Type B pancreatic cell (in vitro differentiated cells): ENCODE results near the gene ABL1. TPM values are rescaled to one million over a fixed set of nuclear protein-coding genes. Genes with fewer than 3 reads are reported as not detected.

ENCODE experiments used
- DNase-seq: peaks from one replicate; pipeline ENCODE4 v3.0.0; 2021; ENCODE audit warnings: mixed read lengths; ENCODE audit not compliant: unreplicated experiment; ENCODE audit errors: extremely low spot score
- H3K27ac Mint-ChIP-seq: 2 replicates; pipeline ENCODE4 v1.8.0; 2021; ENCODE audit warnings: mild to moderate bottlenecking, mixed read lengths
- H3K27me3 Mint-ChIP-seq: 2 replicates; pipeline ENCODE4 v1.8.0; 2021; ENCODE audit warnings: mixed read lengths
- H3K36me3 Mint-ChIP-seq: 2 replicates; pipeline ENCODE4 v1.8.0; 2021; ENCODE audit warnings: mixed read lengths
- H3K4me1 Mint-ChIP-seq: one replicate; pipeline ENCODE4 v1.8.0; 2021; ENCODE audit warnings: mixed read lengths; ENCODE audit not compliant: unreplicated experiment
- H3K4me3 Mint-ChIP-seq: 2 replicates; pipeline ENCODE4 v1.8.0; 2021; ENCODE audit warnings: mild to moderate bottlenecking, mixed read lengths
- H3K9me3 Mint-ChIP-seq: 2 replicates; pipeline ENCODE4 v1.8.0; 2021; ENCODE audit warnings: mixed read lengths
- CTCF ChIP-seq: fragments of 200-600 bp; sonication (generic); conservative IDR thresholded peaks from 2 replicates; pipeline ENCODE4 v1.5.0; 2021; ENCODE audit warnings: antibody characterized with exemption, mild to moderate bottlenecking
- total RNA-seq: library from RNA; stranded (reverse); gene quantifications from 2 replicates; pipeline ENCODE4 v1.2.1, GENCODE V29; 2021; ENCODE audit warnings: low replicate concordance

Gene ABL1
- total RNA-seq, 1 donor from 2014 or later: 91.8 TPM

- peak overlapping the region; percentile 88 for H3K27ac Mint-ChIP-seq
- peak overlapping the region; percentile 79 for H3K4me3 Mint-ChIP-seq
- no peak for TF ChIP-seq CTCF
Measured at GRCh38 chr9:130824079-130824478, 11.0 kb upstream of the ABL1 start.

GRCh38 chr9:130824643-130825350, 10.3 kb upstream of the ABL1 start:
- H3K4me1 Mint-ChIP-seq: peaks cover 44% of the 10 kb centered on the region

More at GRCh38 chr9:130824079-130824478, 11.0 kb upstream of the ABL1 start:
- Mint-ChIP-seq H3K4me1 (peaks cover 41% of the 10 kb centered on the region), H3K9me3 (peaks cover 4% of the 10 kb centered on the region), H3K27me3 (no peaks in the 10 kb centered on the region), H3K36me3 (peaks cover 5% of the 10 kb centered on the region)
- no peak for DNase-seq

DNA sequence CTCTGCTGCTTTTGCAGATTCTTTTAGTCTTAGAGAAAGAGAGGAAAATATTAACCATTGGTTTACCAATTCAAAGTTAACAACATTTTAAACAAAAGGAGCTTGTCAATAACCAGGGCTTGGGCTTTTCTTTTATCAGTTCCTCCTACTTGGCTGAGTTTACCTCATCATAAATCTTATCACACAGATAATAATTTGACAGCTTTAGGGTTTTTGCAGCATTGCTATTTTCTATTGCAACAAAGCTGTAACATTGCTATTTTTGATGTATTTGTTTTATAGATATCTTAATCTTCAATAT, 9.8 kb upstream of the ABL1 start:
- no peak for DNase-seq
- Mint-ChIP-seq H3K27ac (peak overlapping the region; percentile 88), H3K4me1 (peaks cover 43% of the 10 kb centered on the region), H3K4me3 (peak overlapping the region; percentile 79), H3K36me3 (peaks cover 5% of the 10 kb centered on the region), H3K27me3 (no peaks in the 10 kb centered on the region), H3K9me3 (peaks cover 4% of the 10 kb centered on the region)
- no peak for TF ChIP-seq CTCF

More at GRCh38 chr9:130824643-130825350, 10.3 kb upstream of the ABL1 start:
- H3K9me3 Mint-ChIP-seq: peaks cover 4% of the 10 kb centered on the region
- H3K27ac Mint-ChIP-seq: peak overlapping the region; percentile 88
- no peak for TF ChIP-seq CTCF
- H3K36me3 Mint-ChIP-seq: peaks cover 5% of the 10 kb centered on the region
- no peak for DNase-seq
- H3K4me3 Mint-ChIP-seq: peak overlapping the region; percentile 79
- no peaks in the 10 kb centered on the region for H3K27me3 Mint-ChIP-seq

GRCh38 chr9:130825809-130826208, 9.2 kb upstream of the ABL1 start:
- TF ChIP-seq CTCF: no peak
- H3K27ac Mint-ChIP-seq: peak overlapping the region; percentile 37
- H3K36me3 Mint-ChIP-seq: peaks cover 5% of the 10 kb centered on the region
- H3K27me3 Mint-ChIP-seq: no peaks in the 10 kb centered on the region
- peaks cover 4% of the 10 kb centered on the region for H3K9me3 Mint-ChIP-seq
- H3K4me1 Mint-ChIP-seq: peaks cover 45% of the 10 kb centered on the region
- DNase-seq: no peak
- H3K4me3 Mint-ChIP-seq: no peak overlapping the region

GRCh38 chr9:130829762-130830161, 5.3 kb upstream of the ABL1 start:
- no peak for TF ChIP-seq CTCF
- peaks cover 4% of the 10 kb centered on the region for H3K9me3 Mint-ChIP-seq
- no peak for DNase-seq
- H3K36me3 Mint-ChIP-seq: peaks cover 5% of the 10 kb centered on the region
- no peaks in the 10 kb centered on the region for H3K27me3 Mint-ChIP-seq
- H3K4me3 Mint-ChIP-seq: no peak overlapping the region
- H3K4me1 Mint-ChIP-seq: peaks cover 38% of the 10 kb centered on the region
- H3K27ac Mint-ChIP-seq: no peak overlapping the region
